ENCODE results near the gene PPIC. TPM values are rescaled to one million over a fixed set of nuclear protein-coding genes. Genes with fewer than 3 reads are reported as not detected.

Gene PPIC
- 34.3 TPM for total RNA-seq
- long read RNA-seq, transcript PPIC-201 (5 exons, 1,380 nt), result major isoform, 163 of 165 reads
- long read RNA-seq, partial matches to known transcripts, result 1 of 165 reads
- long read RNA-seq, other reads (novel, unspliced or antisense), result 1 of 165 reads

DNA sequence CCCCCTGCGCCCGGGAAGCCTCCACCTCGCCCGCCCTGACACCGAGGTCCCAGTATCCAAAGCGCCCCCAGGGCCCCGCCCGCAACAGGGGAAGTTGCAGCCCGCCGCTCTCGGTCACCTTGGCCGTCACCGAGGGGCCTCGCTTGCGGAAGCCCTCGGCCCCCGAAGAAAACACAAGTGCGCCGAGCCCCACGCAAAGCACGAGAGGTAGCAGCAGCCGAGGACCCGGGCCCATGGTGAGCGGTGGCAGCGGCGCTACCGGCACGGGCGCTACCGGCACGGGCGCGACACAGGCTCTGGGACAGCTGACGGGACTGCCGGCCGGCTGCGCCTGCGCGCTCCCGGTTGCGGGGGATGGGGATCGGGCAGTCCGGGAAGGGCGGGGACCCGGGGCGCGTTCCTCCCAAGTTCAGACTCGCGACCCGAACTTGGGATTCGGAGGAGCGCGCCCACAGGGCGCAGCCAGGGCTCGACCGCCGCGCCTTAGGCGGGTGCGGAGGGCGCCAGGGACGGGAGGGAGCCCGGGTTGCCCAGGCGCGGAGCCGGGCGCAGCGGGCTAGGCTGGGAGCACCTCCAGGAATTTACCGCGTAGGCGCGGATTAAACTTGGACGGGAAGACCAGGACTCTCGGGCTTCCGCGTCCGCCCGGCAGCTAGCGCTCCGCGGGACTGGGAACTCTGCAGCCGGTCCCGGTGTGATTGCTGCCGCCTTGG is at the start of gene PPIC:
PPIC (minus strand) TSS at position 335 of the 713 bp plus-strand sequence; CDS start at position 235, 100 bp downstream.
- peak; percentile 96 for DNase-seq (ENCODE audit: low spot score)

- DNase-seq (ENCODE audit: low spot score), result no peak
Observed at GRCh38 chr5:123085638-123086286, 49.2 kb upstream of the PPIC start.

DNA sequence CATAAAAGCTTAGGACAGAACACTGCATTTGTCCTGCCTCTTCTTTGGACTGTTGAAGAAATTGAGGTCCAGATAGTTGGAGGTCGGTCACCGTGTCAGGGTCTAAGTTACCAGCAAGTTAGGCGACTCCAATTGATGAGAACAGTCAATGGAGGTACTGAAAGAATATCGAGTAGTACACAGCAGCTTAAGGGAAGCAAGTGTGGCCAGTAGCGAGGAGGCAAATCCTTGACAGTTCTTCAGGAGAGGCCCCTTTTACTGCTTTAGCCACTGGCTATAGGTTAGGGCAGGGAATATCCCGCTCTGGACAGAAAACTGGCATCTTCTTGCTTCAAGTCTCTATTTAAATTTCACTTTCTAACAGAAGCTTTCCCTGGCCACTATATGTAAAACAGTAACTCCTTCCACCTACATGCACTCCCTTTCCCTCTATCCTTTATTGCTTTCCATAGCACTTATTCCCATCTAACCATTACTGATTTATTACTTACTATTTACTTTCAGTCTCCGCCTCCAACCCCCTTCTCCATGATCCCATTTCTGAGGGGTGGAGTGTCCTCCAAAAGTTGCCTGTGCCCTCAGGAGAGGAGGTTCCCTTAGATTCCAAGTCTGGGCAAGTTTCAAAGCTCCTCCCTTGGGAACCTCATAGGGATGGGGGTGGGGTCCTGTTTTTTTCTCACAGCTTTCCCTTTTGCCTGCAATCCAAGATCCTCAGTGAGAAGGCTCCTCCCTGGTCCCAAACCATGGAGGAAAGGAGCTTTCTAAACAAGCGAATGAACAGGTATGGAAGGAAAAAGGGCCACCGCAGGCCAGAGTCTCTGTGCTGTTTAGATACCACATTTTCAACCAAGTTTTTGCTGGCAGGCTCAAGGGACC is 48.4 kb upstream of the PPIC start:
- no peak for DNase-seq (ENCODE audit: low spot score)

DNA sequence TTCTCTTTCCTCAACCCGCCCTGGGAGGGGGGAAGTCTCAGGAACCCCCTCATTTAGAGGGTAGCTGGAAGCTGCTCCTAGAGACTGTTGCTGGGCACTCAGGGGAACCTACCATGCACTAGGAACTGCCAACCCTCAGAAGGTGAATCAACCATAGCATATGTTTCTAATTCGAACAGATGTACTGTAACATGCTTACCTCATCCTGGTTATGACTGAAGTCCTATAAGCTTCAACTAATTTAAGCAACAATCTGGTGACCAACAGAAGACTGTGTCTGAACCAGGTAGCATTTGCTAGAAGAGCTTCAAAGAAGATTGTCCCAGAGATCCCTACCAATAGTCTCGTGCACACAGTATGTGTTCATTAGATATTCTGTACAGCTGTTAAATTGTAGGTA is 46.8 kb upstream of the PPIC start:
- DNase-seq (ENCODE audit: low spot score), result no peak

- no peak for DNase-seq (ENCODE audit: low spot score)
Observed at GRCh38 chr5:123080215-123080614, 43.7 kb upstream of the PPIC start.

DNA sequence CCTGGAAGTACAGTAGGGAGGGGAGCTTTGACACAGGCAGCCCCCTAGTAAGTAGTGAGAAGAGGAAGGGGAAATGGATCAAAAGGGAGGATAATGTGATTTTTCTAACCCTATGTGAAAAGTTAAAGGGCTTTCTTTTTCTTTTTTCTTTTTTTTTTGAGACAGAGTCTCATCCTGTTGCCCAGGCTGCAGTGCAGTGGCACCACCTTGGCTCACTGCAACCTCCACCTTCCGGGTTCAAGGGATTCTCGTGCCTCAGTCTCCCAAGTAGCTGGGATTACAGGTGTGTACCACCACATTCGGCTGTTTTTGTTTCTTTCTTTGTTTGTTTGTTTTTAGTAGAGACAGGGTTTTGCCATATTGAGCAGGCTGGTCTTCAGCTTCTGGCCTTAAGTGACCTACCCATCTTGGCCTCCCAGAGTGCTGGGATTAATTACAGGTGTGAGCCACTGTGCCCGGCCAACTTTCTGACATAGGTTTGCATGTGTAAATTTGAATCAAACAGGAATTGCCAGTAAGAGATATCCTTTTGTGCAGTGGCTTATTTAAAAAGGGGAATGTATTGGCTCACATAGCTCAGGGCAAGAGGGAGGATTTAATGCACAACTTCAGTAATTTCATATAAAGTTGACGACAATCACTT is 39.1 kb upstream of the PPIC start:
- DNase-seq (ENCODE audit: low spot score), result no peak

DNA sequence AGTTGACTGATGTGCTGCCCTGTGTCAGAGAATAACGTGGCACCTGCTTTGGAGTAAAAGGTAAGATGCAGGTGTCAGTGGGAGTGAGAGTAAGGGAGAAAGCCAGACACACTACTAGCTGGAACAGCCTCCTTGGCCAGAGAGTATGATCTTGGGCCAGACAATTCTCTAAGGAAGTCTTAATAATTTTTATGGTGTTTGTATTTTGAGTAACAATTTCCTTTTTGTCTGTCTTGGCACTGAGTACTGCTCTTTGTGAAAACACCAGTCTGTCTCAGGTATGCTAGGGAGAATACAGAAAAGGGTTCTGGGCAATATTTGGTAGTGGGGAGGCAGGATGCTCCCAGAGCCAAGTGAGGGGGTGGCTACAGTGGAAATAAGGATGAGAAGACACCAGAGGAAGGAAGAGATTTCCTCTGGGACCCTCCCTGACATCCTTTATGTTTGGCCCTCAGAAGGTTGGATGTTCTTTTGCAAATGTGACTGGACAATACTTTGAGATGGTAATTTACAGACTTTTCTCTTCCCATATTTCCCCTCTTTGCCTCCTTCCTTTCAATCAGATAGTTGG is 31.9 kb upstream of the PPIC start:
- no peak for DNase-seq (ENCODE audit: low spot score)

DNA sequence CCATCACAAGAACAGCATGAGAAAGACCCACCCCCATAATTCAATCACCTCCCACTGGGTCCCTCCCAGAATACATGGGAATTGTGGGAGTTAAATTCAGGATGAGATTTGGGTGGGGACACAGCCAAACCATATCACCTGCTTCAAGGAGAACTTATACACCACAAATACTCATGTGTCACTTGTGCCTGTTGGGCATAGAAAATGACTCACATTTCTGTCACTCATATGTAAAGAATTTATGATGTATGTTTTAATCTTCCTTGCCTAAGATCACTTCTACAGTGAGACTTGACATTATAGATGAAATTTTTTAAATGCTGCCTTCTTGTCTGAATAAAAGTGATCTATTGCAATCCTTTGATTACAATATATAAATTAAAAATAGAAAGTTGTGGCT is 29.5 kb upstream of the PPIC start:
- no peak for DNase-seq (ENCODE audit: low spot score)

DNA sequence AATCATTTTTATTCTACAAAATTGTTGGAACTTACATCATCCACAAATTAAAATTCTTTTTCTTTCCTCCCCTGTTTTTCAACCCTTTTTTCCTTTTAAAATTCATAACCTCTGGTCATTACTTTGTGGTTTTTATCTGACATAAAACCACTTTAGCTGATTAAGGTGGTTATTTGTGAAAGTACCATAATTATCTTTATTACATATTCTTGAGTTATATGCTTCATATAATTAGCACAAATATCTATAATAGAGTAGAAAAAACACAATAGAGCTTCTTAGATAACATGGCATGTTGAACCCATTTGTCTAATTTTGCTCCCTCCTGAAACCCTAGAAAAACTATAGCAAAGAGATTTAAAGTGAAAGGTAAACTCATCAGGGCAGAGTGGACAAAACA is 22.9 kb upstream of the PPIC start:
- no peak for DNase-seq (ENCODE audit: low spot score)

DNA sequence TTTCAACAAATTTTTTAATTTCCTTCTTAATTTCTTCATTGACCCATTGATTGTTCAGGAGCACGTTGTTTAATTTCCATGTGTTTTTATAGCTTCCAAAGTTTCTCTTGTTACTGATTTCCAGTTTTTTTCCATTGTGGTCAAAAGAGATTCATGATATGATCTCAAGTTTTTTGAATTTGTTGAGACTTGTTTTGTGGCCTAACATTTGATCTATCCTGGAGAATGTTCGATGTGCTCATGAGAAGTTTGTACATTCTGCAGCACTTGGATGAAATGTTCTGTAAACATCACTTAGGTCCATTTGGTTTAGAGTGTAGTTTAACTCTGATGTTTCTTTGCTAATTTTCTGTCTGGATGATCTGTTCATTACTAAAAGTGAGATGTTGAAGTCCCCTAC is 14.7 kb upstream of the PPIC start:
- no peak for DNase-seq (ENCODE audit: low spot score)

DNA sequence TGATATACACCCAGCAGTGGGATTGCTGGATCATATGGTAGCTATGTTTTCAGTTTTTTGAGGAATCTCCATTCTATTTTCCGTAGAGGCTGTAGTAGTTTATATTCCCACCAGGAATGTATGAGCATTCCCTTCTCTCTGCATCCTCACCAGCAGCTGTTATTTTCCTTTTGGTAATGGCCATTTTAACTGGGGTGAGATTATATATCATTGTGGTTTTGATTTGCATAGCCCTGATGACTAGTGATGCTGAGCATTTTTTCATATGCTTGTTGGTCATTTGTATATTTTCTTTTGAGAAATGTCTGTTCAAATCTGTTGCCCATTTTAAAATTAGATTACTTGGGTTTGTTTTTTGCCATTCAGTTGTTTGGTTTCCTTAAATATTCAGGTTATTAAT is 11.2 kb upstream of the PPIC start:
- DNase-seq (ENCODE audit: low spot score), result no peak

GRCh38 chr5:123046222-123046621 is 9.7 kb upstream of the PPIC start:
- DNase-seq (ENCODE audit: low spot score), result no peak

GRCh38 chr5:123044926-123045617 is 8.5 kb upstream of the PPIC start:
- no peak for DNase-seq (ENCODE audit: low spot score)

DNA sequence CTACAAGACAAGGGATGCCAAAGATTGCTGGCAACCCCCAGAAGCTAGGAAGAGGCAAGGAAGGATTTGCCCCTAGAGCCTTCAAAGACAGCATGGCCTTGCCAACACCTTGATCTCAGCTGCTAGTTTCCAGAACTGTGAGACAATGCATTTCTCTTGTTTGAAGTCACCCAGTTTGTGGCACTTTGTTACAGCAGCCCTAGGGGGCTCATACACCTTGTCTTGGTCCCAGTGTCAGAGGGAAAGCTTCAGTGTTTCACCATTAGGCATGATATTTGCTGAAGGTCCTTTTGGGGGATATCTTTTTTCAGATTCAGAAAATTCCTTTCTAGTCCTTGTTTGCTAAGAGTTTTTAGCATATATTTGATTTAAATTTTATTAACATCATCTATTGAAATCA is 3.1 kb upstream of the PPIC start:
- DNase-seq (ENCODE audit: low spot score), result no peak

DNA sequence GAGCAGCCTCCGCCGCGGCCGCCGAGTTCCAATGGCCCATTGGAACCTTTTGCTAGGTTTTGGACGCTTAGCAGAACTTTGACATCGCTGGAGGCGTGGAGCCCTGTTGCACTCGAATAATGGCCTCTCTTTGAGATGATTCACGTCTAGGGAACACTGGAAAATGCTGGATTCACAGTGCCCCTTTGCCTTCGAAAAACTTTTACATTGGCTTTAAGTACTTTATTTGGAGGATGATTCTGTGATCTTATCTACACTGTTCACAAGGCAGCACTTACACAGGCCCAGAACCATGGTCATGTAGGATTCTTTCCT is 536 bp upstream of the PPIC start:
- no peak for DNase-seq (ENCODE audit: low spot score)

DNA sequence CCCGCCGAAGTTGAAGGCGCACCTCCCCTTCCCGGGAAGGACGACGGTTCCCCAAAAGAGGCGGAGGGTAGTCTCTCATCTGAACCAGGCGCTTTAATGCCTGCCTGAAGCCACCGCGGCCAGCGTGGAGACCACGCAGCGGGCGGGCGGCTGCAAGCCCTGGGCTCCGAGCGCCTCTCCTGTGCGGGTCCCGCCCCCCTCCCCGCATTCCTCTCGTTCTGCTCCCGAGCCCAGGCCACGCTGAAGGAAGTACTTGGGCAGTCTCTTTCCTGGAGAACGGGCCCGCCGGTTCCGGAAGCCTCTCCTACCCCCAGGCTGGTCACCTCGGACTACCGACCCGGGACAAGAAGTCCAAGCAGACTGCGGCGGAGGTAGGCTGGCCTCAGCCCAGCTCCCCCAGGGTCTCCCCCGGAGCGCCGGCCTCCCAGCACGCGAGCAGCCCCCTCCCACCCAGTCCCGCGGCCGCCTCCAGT is 571 bp downstream of the PPIC start:
- no peak for DNase-seq (ENCODE audit: low spot score)

- no peak for DNase-seq (ENCODE audit: low spot score)
Observed at GRCh38 chr5:123035360-123035917, 1.1 kb downstream of the PPIC start.

DNA sequence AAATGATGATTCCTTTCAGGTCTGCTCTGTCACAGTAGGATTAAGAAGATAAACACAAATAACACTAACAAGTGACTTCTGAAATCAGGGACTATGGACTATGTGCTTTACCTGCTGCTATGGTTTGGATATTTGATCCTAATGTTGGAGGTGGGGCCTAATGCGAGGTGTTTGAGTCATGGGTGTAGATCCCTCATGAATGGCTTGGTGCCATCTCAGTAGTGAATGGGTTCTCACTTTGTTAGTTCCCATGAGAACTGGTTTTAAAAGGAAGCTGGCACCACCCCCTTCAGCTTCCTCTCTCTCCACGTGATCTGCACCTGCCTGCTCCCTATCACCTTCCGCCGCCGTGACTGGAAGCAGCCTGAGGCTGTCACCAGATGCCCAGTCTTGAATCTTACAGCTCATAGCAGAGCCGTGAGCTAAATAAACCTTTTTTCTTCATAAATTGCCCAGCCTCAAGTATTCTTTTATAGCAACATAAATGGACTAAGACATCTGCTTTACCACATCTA is 3.3 kb downstream of the PPIC start:
- DNase-seq (ENCODE audit: low spot score), result no peak

GRCh38 chr5:123028222-123028621 is 8.3 kb downstream of the PPIC start:
- DNase-seq (ENCODE audit: low spot score), result no peak

DNA sequence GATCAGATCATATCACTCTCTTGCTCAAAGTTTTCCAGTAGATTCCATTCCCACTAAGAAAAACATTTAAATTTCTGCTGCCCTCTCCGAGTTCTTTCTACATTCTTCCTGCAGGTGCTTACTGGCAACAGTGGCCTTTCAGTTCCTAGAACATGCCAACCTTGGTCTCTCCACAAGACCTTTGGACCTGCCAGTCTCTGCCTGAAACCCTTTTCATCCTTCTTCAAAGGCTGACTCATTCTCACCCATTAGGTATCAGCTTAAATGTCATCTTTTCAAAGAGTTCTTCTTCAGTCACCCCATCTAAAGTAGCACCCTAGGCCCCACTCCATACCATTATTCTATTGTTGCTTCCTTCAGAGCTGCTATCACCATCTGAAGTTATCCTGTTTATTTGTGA is 21.8 kb downstream of the PPIC start:
- DNase-seq (ENCODE audit: low spot score), result no peak

Measured in mesenteric fat pad (tissue), 1 donor.